GM18511 (cell line): ENCODE measurements around the gene GUSB.

Experiments used
- ATAC-seq: cut with Tn5 transposase; IDR thresholded peaks from one replicate; pipeline ENCODE4 v1.9.1; 2021; ENCODE audit warnings: mild to moderate bottlenecking, moderate library complexity; ENCODE audit not compliant: unreplicated experiment

The GUSB gene

DNA sequence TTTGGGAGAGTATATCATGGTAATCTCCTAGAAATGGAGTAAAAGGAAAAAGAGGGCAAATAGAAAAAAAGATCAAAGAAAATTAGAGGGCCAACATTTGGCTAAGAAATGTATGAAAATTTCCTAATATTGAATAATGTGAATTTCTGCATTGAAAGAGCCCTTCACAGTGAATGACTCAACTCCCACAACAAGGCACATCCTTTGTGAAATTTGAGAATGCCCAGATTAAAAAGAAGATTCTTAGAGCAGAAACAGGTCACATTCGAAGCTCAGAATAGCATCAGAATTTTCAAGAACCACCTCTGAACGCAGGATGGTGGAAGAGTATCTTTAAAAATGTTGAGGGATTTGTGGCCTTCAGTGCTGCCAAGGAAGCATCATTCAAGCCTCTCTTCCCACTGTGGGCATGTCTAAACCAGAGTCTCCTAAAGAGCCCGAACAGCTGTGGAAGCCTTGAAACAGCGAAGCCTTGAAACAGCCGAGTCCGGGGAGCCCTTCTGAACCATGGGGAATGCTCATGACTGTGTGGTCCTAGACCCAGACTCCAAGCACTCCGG, 43.6 kb downstream of the GUSB start:
- ATAC-seq, result no peak

DNA sequence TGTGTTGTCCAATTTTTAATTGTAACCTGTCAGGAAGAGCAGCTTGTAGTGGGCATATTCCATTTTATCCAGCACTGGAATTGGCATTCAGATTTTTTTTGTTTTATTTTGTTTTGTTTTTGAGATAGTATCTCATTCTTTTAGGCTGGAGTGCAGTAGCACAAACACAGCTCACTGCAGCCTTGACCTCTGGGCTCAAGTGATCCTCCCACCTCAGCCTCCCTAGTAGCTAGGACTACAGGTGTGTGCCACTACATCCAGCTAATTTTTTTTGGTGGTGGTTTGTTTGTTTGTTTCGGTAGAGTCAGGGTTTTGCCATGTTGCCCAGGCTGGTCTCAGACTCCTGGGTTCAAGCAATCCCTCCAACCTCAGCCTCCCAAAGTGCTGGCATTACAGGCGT, 44.7 kb downstream of the GUSB start:
- no peak for ATAC-seq

DNA sequence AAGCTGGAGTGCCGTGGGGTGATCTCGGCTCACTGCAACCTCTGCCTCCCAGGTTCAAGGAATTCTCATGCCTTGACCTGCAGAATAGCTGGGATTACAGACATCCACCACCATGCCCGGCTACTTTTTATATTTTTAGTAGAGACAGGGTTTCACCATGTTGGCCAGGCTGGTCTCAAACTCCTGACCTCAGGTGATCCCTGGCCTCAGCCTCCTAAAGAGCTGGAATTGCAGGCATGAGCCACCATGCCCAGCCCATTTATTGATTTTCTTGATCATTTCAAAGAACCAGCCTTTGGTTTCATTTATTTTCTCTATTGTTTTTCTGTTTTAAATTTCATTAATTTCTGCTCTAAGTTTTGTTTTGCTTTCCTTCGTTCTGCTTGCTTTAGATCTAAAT, 50.3 kb downstream of the GUSB start:
- ATAC-seq, result no peak

DNA sequence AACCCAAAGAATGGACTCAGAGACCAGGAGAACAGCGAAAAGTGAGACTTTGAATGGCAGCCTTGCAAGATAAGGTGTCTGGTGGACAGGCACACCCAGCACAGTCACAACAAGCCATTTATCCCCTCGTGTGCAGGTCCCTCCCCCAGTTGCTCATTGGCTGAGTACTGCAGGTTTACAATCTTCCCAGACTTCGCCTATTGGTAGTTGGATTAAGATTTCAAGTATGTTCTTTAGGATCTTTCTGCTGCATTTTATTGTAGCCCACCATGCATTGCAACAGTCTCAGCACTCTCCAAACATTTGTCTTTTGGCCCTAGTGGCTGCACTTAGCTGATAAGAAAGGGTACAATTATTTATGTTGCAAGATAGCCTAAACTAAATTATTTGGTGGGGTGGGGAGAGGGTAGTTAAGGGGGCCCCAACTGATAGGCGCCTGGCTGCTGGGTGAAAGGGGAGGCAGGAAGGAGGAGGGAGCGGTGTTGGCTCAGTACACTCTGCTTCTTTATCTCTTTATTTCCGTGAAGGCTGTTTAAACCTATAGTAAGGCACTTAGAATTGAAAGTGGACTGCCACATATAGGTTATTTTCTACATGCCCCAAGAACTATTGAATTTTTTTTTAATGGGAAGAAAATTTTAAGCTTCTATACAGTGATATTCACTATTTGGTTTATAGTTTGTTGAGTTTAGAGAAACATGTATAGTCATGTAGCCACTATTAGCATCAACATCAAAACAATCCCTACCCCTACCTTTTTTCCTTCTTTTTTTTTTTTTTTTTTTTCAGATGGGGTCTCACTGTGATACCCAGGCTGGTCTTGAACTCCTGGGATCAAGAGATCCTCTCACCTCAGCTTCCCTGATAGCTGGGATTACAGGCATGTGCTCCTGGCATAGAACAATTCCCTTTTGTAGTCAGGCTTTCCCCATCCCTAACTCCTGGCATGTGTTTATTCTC, 54.2 kb downstream of the GUSB start:
- ATAC-seq, result no peak

DNA sequence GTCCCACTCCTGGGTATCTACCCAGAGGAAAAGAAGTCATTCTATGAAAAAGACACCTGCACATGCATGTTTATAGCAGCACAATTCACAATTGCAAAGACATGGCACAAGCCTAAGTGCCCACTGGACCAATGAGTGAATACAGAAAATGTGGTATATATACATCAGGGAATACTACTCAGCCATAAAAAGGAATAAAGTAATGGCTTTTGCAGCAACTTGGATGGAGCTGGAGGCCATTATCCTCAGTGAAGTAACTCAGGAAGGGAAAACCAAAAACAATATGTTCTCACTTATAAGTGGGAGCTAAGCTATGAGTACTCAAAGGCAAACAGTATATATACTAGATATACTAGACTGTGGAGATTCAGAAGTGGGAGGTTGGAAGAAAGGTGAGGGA, 55.4 kb downstream of the GUSB start:
- no peak for ATAC-seq

DNA sequence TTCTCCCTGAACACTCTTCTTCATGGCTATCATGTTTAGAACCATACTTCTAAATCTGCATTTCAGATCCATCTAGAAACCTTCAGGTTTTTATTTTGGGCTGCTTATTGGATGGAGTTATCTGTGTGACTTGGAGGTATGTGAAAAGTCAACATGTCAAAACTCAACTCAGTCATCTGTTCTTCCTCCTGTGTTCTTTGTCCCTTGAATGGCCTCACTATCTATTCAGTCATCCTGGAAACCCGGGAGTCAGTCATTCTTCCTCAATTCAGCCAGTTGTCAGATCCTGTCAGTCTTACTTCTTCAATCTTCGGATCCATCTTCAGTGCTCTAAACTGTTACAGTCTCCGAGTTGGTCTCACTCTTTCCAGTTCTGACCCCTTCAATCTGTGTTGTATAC, 57.0 kb downstream of the GUSB start:
- no peak for ATAC-seq

DNA sequence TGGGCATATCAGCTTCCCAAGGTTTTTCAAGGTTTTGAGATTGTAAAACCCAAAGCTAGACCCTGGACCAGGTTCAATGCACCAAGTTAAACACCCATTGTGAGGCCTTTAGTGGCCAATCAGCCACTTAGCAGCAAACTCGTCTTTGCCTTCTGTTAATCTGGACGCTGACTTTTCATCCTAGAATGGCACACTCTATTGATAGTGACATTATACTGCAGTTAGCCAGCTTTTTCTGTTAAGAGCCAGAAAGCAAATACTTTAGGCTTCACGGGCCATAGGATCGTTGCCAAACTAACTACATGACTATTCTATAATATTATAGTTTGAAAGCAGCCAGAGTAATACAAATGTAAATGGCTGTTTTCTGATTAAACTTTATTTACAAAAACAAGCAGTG, 57.8 kb downstream of the GUSB start:
- ATAC-seq, result no peak

DNA sequence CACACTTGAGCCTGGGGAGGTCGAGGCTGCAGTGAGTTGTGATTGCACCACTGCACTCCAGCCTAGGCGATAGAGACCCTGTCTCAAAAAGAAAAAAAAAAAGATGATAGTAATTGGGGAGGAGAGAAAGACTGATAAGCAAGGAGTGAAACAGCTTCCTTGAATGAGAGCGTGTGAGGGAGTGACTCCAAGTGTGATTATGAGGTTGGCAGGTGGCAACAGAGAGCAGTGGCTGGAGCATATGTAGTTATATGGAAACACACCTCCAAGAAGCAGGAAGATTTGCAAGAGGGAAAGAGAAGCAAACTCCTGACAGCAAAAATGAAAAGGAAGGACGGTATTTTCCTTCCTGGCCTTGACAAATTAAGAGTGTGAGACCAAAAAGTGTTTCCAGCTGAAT, 58.7 kb downstream of the GUSB start:
- no peak for ATAC-seq

DNA sequence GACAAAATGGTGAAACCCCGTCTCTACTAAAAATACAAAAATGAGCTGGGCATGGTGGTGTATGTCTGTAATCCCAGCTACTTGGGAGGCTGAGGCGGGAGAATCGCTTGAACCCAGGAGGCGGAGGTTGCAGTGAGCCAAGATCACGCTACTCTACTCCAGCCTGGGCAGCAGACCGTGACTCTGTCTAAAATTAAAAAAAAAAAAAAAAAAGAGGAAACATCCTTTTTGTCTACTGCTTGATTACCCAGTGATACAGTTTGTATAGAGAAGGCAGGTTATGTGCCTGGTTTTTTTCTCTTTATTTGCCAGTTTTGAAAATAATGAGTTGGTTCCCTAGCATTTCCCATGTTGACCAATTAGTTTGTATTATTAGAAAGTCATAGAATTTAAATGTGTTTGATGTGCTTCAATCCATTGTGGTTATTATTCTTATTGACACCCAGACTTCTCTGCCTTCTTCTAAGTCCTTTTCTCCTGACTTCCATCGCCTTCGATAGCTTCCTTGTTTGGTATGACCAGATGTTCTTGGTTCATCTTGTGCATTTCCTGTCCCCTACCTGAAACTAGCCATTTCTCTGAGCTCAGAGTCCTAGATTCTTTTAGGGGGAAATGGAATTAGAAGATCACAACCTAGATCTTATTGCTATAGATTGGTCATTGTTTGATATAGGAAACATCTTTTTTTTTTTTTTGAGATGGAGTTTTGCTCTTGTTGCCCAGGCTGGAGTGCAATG, 65.9 kb downstream of the GUSB start:
- no peak for ATAC-seq

DNA sequence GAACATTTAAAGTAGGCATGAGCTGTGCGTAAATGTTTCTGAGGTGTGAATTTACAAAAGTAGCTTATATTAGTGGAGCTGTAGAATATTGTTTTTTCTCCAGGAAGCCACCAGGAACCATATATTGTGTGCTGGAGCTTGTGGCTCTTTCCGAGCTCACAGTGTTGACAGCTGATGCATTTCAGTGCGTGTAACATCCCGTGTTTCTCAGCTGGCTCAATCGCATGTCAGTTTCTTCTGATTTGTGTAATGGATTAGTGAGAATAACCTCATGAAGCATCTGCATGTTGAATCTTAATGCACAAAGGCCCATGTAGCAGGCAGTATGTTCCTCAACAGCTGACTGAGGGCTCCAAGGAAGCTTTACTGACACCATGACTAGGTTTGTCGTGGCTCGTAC, 69.8 kb downstream of the GUSB start:
- no peak for ATAC-seq
